ENCODE results near the gene SSR3. TPM values are rescaled to one million over a fixed set of nuclear protein-coding genes. Genes with fewer than 3 reads are reported as not detected.
"Not testable (repeated sequence)": the region's sequence is repeated elsewhere in the genome, so short reads cannot be mapped to it uniquely, and the experiment has no call there.

Gene SSR3
- total RNA-seq, 1 donor from 2014 or later = 196 TPM

DNA sequence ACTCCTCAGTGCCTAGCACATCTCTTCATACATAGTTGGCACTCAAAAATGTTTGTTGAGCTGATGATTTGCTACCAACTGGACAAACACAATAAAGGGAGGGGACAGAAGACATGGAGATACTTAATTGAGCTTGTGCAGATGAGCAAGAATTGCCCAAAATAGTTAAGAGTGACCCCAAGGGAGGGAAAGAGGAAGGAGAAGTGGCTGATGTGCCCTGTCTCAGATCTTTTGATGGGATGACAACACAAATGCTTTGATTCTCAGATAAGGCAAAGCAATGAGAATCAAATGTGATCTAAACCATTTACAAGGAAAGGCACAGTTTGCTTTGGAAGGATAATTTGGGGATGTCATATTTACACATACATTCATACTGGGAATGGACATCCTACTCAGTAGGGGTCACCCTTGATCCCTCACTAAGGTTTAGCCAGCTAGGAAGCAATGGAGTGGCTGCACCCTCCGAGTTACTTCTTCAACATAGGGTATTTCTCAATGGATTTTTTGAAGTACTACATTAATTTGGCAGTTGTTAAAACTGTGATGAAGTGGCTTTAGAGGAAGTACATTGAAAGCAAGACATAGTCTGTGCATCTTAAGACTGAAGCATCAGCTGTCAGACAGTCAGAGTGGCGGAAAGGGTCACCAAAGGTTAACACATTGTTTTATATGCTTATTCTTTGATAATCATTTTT, 21.9 kb upstream of the SSR3 start:
- DNase-seq (ENCODE audit: low spot score) = no peak

GRCh38 chr3:156576051-156576450, 21.1 kb upstream of the SSR3 start:
- no peak for DNase-seq (ENCODE audit: low spot score)

- DNase-seq (ENCODE audit: low spot score) = no peak
Measured at GRCh38 chr3:156575641-156576040, 20.7 kb upstream of the SSR3 start.

- DNase-seq (ENCODE audit: low spot score) = not testable (repeated sequence)
Measured at GRCh38 chr3:156569881-156570280, 15.0 kb upstream of the SSR3 start.

- not testable (repeated sequence) for DNase-seq (ENCODE audit: low spot score)
Measured at GRCh38 chr3:156569016-156569415, 14.1 kb upstream of the SSR3 start.

GRCh38 chr3:156563900-156564682, 9.2 kb upstream of the SSR3 start:
- no peak for DNase-seq (ENCODE audit: low spot score)

DNA sequence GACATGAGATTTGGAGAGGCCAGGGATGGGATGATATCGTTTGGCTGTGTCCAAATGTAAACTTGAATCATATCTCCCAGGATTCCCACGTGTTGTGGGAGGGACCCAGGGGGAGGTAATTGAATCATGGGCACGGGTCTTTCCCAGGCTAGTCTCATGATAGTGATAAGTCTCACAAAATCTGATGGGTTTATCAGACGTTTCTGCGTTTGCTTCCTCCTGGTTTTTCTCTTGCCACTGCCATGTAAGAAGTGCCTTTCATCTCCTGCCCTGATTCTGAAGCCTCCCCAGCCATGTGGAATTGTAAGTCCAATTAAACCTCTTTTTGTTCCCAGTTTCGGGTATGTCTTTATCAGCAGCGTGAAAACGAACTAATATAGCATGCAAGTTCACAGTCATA, 7.6 kb upstream of the SSR3 start:
- not testable (repeated sequence) for DNase-seq (ENCODE audit: low spot score)

DNA sequence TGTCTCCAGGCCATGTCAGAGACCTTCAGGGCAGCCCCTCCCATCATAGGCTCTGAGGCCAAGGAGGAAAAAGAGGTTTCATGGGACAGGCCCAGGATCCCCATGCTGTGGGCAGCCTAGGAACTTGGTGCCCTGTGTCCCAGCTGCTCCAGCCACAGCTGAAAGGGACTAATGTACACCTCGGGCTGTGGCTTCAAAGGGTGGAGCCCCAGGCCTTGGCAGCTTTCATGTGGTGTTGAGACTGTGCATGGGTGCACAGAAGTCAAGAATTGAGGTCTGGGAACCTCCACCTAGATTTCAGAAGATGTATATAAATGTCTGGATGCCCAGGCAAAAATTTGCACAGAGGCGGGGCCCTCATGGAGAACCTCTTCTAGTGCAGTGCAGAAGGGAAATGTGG, 6.6 kb upstream of the SSR3 start:
- no peak for DNase-seq (ENCODE audit: low spot score)

- DNase-seq (ENCODE audit: low spot score) = no peak
Measured at GRCh38 chr3:156559321-156559720, 4.4 kb upstream of the SSR3 start.

- no peak for DNase-seq (ENCODE audit: low spot score)
Measured at GRCh38 chr3:156558389-156558788, 3.5 kb upstream of the SSR3 start.

DNA sequence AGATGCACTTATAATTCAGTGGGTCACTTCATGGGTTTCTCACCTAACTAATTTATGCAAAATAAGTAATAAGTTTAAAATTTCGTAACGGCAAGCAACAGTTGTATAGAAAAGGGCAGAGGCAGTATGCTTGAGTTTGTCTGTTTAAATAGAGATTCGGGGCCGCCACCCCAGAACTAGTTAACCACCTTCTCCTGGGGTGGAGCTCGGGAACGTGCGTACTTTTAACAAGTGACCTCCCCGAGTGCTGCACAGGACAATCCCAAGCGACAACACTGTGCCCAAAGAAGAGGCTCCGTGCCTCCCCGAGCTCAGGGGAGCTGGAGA, 439 bp downstream of the SSR3 start:
- DNase-seq (ENCODE audit: low spot score) = no peak

GRCh38 chr3:156553705-156554356, 1.1 kb downstream of the SSR3 start:
- DNase-seq (ENCODE audit: low spot score) = no peak

DNA sequence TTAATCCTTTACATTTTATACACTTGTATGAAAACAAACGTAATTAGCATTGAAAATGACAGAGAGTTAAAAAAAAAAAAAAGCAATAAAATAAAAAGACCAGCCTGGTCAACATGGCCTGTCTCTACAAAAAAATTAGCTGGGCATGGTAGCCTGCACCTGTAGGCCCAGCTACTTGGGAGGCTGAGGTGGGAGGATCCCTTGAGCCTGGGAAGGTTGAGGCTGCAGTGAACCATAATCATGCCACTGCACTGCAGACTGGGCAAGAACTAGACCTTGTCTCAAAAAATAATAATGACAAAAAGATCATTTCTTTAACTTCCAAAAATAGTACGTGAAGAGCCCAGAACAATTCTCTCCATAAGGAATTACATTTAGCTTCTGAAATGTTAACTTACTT, 1.9 kb downstream of the SSR3 start:
- DNase-seq (ENCODE audit: low spot score) = no peak

GRCh38 chr3:156551746-156552145, 3.2 kb downstream of the SSR3 start:
- no peak for DNase-seq (ENCODE audit: low spot score)

DNA sequence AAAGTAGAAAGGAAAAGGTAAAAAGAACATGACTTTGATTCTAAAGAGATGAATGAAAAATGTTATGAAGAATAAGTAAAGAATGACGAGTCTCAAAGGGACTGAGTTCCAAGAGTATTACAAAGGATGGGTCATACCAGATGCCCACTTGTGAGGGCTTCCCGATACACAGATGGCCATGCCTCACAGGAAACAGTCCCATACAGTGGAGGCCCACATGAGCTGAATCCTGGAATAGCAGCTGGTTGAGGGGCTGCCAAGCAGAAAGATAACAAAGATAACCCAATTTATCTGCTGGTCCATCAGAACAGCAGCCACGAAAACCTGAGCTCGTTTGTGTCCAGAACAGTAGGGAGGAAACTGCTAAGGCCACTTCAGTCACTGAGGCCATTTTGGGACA, 3.7 kb downstream of the SSR3 start:
- no peak for DNase-seq (ENCODE audit: low spot score)

DNA sequence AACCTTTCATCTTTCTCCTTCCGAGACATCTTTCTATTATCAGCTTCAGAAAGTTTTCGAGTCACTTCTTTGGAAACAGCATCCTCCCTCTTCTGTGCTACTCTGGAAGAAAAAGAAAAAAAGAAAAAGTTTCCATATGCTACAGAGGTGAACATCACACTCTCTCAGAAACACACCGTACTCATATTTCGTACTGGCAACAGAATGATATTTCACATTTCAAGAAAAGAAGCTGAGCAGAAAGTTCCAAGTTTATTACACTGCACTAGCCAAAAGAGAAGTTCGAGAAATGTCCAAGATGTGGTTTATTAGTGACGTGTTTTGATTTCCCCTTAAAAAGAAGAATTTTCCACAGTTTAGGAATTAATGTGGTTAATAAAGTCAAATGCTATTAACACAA, 6.0 kb downstream of the SSR3 start:
- DNase-seq (ENCODE audit: low spot score) = no peak

DNA sequence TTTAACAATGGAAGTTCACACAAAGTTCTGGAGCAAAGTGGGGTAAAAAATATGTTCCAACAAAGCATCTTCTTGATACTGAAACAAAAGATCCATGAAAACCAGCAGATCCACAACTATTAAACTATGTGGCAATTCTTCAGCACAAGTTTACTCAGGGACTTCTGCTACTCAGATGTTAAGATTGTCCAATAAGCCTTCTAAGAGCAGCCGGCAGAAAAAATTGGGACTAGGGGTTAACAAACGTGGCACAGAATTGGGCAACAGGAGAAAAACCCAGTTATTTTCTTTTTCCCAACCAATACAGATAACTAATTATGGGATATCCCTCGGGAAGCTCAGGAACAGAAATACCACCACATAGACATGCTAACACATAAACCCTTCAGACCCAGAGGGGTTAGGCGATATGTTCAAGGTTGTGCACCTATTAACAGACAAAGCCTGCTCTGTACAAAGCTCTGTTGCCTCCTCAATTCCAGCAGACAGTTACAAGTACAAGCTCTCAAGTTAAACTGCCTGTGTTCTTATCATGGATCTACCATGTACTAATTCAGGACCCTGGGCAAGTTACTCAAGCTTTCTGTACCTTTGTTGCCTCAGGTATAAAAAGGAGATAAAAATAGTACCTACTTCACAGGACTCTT, 6.8 kb downstream of the SSR3 start:
- no peak for DNase-seq (ENCODE audit: low spot score)

GRCh38 chr3:156547637-156548036, 7.3 kb downstream of the SSR3 start:
- DNase-seq (ENCODE audit: low spot score) = no peak

DNA sequence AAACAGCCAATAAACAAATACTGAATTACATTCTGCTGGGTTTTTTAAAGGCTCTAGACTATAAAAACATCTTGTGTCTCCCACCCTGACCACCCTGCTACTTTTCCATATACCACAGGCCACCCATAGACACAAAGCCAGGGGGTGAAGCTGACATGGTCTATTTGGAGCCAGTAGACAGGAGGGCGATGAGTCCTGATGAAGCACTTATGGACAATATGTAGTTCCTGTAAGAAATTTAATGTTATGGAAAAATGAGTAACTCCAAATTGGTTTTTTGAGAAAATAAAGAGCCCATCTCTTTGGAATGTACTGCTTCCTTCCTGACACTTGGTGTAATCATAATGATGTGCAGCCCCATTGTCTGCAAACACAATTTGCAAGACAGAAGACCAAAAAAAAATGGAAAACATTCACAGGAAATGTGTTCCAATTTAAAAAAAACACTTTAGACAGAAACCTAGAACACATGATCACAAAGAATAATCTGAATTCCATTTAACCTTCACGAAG, 11.8 kb downstream of the SSR3 start:
- DNase-seq (ENCODE audit: low spot score) = no peak

DNA sequence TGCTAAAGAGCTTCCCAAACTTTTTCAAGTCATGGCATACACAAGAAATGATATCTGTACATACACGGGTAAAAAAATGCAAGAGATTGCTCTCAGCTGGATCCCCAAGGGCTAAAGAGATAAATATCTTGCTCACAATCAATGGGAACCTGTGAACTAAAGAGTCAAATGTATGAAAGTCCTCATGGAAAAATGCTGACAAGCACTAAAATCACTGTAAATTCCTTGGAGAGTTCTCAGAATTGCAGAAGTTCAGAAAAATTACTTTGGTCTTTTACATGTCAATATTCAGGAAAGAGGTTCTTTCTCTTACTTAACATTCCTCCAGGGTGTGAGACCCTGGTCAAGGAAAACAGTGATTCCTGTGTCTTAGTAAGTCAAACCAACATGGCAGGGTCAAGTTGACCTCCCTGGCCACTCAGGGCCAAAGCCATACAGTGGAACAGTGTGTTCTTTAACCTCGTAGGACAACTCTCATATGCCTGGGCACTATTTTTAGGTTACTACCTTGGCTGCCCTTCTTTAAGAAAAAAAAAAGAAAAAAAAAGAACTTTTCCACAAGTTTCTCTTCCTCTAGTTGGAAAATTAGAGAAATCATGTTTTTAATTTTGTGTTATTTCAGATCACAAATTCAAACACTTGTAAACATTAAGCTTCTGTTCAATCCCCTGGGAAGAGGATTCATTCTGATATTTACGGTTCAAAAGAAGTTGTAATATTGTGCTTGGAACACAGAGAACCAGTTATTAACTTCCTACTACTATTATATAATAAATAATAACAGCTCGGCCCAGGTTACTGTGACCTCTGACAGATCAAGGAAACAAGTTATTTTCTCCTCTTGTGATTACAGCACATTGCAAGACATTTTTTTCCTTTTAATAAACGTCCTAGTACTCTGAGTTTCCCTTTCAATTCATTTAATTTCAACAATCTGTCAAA, 12.5 kb downstream of the SSR3 start:
- no peak for DNase-seq (ENCODE audit: low spot score)

- DNase-seq (ENCODE audit: low spot score) = no peak
Measured at GRCh38 chr3:156539802-156540201, 15.1 kb downstream of the SSR3 start.

Measured in mesenteric fat pad (tissue), 1 donor.